SK-N-SH (cell line): ENCODE results near the gene PGRMC2.

Experiments
- GABPA ChIP-seq: IDR thresholded peaks from 2 replicates; pipeline ENCODE4 v1.4.0; 2012; ENCODE audit warnings: low read depth, mild to moderate bottlenecking
- NFIC ChIP-seq: IDR thresholded peaks from 2 replicates; pipeline ENCODE4 v1.4.0; 2012; ENCODE audit warnings: borderline replicate concordance
- POLR2AphosphoS5 ChIP-seq: IDR thresholded peaks from 2 replicates; pipeline ENCODE4 v1.6.1; 2012; ENCODE audit warnings: low read depth, low read length
- TCF12 ChIP-seq: IDR thresholded peaks from 2 replicates; pipeline ENCODE4 v1.4.0; 2012
- YY1 ChIP-seq: IDR thresholded peaks from 2 replicates; pipeline ENCODE4 v1.4.0; 2012; ENCODE audit warnings: low read depth, mild to moderate bottlenecking
- TF ChIP-seq, protein P1 (sequence below): IDR thresholded peaks from 2 replicates; pipeline ENCODE4 v1.6.1; 2012; ENCODE audit warnings: mild to moderate bottlenecking, low read depth, low read length, moderate library complexity
- TF ChIP-seq, protein P2 (sequence below): fragments of 200-600 bp; sonication (generic); IDR thresholded peaks from 2 replicates; pipeline ENCODE4 v1.6.1; 2017; ENCODE audit warnings: antibody characterized with exemption, mild to moderate bottlenecking, moderate library complexity
- TF ChIP-seq, protein P3 (sequence below): IDR thresholded peaks from 2 replicates; pipeline ENCODE4 v1.4.0; 2012; ENCODE audit warnings: low read depth

DNA sequence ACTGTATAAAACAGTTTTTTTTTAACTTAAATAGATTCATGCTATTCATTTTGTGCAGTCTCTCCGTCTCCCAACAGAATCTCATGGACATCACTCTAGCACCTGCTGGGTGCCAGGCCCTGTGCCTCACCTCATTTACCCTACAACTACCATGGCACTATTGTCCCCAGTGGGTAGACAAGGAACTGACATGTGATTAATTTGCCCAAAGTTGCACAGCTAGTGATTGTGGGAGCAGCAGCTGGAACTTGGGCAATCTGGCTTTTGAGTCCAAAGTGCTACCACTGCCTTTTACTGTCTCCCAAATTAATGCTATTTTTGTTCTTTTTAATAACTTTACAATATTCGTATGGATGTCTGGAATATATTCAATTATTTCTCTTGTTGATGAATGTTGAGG, 11.2 kb upstream of the PGRMC2 start:
- TF ChIP-seq, protein P1, sequence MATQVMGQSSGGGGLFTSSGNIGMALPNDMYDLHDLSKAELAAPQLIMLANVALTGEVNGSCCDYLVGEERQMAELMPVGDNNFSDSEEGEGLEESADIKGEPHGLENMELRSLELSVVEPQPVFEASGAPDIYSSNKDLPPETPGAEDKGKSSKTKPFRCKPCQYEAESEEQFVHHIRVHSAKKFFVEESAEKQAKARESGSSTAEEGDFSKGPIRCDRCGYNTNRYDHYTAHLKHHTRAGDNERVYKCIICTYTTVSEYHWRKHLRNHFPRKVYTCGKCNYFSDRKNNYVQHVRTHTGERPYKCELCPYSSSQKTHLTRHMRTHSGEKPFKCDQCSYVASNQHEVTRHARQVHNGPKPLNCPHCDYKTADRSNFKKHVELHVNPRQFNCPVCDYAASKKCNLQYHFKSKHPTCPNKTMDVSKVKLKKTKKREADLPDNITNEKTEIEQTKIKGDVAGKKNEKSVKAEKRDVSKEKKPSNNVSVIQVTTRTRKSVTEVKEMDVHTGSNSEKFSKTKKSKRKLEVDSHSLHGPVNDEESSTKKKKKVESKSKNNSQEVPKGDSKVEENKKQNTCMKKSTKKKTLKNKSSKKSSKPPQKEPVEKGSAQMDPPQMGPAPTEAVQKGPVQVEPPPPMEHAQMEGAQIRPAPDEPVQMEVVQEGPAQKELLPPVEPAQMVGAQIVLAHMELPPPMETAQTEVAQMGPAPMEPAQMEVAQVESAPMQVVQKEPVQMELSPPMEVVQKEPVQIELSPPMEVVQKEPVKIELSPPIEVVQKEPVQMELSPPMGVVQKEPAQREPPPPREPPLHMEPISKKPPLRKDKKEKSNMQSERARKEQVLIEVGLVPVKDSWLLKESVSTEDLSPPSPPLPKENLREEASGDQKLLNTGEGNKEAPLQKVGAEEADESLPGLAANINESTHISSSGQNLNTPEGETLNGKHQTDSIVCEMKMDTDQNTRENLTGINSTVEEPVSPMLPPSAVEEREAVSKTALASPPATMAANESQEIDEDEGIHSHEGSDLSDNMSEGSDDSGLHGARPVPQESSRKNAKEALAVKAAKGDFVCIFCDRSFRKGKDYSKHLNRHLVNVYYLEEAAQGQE, result no peak
- no peak for TF ChIP-seq YY1
- TF ChIP-seq GABPA, result no peak
- TF ChIP-seq, protein P2, sequence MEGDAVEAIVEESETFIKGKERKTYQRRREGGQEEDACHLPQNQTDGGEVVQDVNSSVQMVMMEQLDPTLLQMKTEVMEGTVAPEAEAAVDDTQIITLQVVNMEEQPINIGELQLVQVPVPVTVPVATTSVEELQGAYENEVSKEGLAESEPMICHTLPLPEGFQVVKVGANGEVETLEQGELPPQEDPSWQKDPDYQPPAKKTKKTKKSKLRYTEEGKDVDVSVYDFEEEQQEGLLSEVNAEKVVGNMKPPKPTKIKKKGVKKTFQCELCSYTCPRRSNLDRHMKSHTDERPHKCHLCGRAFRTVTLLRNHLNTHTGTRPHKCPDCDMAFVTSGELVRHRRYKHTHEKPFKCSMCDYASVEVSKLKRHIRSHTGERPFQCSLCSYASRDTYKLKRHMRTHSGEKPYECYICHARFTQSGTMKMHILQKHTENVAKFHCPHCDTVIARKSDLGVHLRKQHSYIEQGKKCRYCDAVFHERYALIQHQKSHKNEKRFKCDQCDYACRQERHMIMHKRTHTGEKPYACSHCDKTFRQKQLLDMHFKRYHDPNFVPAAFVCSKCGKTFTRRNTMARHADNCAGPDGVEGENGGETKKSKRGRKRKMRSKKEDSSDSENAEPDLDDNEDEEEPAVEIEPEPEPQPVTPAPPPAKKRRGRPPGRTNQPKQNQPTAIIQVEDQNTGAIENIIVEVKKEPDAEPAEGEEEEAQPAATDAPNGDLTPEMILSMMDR, result no peak
- TF ChIP-seq, protein P3, sequence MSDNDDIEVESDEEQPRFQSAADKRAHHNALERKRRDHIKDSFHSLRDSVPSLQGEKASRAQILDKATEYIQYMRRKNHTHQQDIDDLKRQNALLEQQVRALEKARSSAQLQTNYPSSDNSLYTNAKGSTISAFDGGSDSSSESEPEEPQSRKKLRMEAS, result no peak
- TF ChIP-seq NFIC, result no peak
- TF ChIP-seq POLR2AphosphoS5, result no peak
- no peak for TF ChIP-seq TCF12
